HG03432 (cell line): Measurements from ENCODE around the gene CCDC179.

Experiments used
- ATAC-seq: cut with Tn5 transposase; IDR thresholded peaks from one replicate; pipeline ENCODE4 v1.9.1; 2021; ENCODE audit warnings: mild to moderate bottlenecking, moderate library complexity; ENCODE audit not compliant: unreplicated experiment

Gene CCDC179

GRCh38 chr11:22808571-22809197, 51.6 kb downstream of the CCDC179 start:
- peak; percentile 27 for ATAC-seq

DNA sequence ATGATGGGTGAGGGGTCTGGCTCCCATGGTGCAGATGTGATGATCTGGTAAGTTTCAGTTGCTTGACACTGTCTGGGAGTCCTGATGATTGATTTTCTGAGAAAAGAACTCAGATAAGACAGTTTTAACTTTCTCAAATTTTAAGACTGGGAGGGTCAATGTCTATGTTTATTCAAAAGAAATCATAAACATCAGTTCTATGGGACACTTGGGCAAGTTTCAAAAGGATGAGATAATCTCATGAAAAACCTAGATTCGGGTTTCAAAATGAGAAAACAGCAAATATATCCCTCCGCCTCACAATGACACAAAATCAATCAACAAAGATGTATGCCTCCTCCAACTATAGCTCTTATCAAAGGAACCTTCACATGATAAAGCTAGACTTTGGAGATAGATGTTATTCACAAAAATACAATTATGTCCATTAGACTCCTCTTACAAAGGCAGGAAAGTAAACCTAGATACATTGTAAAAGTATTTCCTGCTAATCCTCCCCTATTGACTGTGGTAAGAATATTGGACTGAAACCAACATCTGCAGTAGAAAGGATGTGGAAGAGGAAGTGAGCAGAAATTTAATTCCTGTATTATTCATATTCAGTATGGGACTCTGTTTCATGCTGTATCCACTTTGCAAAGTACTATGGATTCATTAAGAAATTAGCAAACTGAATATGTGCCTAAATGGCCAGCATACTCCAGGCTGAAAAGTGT, 52.3 kb downstream of the CCDC179 start:
- peak; percentile 96 for ATAC-seq

DNA sequence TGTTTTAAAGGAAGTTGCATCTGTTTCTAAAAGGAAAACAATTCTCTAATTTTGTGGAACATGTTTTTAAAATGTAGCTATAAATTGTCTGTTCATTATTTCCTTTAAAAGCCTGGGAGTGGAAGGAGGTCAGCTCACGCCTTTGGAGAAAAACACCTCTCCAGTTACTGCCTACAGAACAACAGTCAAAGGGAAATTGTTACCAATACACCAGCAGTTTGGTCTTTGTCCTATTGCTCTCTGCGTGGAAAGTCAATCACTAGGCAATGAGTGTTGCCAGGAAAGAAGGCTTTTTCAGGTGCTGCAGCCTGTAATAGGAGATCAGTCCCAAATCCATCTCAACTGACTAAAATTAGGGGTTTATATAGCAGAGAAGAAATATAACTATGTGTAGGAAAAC, 52.9 kb downstream of the CCDC179 start:
- no peak for ATAC-seq

DNA sequence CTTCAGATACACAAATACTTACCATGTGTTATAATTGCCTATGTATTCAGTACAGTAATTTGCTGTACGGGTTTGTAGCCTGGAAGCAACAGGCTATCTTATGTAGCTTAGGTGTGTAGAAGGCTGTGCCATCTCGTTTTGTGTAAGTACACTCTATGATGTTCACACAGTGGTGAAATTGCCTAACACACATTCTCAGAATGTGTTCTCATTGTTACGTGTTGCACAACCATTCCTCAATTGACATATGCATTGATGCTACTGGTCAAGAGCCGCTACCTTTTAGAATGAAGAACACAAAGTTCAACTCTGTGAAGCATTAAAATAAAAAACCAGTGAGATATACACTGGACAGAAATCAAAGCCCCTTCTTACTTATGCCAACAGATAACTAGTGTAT, 57.4 kb downstream of the CCDC179 start:
- no peak for ATAC-seq

DNA sequence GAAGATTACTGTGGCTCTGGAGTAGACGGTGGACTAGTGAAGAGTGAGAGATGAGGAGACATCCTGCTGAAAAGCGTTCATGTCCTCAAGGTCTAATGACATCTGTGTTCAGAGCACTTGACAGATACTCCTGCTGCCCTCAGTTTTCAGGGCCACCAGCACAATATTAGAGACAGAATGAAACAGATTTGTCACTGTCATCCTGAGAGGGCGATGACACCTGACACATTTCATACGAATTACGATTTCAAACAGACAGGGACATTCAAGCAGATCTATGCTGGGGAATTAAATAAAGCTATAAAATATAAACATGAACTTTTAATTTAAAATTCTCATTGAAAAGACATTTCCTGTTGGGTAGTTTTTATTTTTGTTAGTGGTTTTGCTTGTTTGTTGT, 59.8 kb downstream of the CCDC179 start:
- ATAC-seq, result no peak

DNA sequence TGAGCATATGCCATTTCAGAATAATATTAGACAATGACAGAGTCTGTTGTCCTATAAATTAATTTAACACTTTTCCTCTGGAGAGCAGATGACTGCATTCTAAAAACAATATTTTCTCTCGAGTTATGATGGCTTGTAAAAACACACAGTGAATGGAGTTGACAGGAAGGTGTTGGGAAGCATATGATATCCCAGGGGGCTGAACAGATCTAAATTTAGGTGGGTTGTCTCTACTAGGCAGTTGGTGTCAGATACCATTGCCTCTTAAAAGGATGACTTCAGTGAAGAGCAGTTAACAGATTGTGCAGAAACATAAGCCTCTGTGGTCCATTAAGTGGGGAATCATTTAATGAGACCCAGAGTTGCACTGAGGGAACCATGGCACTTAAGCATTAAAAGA, 61.4 kb downstream of the CCDC179 start:
- no peak for ATAC-seq

DNA sequence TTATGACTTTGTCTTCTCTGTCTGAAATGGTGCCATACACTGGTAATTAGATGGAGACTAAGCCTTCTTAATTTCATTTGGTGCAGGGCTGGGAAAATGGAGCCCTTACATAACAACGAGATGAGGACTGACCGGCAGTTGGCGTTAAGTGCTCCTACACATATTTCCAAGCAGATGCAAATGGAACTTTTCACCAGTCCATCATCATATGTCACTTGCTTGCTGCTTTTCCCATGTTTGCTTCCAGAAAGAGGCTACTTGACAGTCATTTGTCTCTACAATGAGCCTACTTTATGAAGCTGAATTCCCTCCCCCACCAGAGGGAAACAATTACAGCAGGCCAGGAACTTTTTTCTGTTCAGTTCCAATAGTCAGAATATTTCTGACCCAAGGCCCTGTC, 63.2 kb downstream of the CCDC179 start:
- ATAC-seq, result no peak
